Superior temporal gyrus (tissue), 1 donor: ENCODE data around the gene ZBP1.

Experiments used
- DNase-seq: peaks from one replicate; pipeline ENCODE4 v3.0.0-alpha.2; 2016; ENCODE audit errors: extremely low spot score

The ZBP1 gene

DNA sequence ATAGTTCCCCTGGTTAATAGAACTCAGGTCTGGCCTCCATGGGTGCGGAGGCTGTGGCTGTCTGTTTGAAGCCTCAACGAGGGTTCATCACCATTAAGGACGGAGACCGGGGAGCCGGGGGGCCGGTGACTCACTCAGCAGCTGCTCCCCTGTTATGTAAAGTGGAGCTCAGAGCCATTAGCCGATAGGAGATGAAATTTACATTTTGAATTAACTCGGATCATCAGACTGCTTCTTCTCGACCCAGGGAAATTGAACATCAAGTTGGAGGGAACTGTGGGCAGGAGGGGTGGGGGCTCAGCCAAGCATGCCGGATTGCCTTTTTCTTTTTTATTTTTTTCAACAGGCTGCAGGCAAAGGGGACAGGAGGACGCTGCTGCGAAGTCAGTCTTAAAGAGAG is 47.0 kb downstream of the ZBP1 start:
- no peak for DNase-seq

- DNase-seq = no peak
Measured at GRCh38 chr20:57571782-57572416, 48.3 kb downstream of the ZBP1 start.

DNA sequence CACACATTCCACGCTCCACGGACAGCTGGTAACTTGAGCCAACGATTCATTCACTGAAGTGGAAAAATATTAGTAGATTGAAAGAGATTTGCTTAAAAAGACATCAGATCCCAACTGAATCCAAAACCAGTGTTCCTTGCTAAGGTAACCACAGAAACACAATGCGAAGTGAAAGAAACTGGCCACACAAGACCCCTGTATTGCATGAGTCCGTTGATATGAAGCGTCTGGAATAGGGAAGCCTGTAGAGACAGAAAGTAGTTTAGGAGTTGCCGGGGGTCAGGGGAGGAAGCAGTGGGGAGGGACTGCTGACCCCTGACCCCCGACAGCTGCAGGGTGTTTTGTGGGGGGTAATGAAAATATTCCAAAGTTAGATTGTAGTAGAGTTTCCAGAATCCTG is 49.3 kb downstream of the ZBP1 start:
- DNase-seq = no peak

DNA sequence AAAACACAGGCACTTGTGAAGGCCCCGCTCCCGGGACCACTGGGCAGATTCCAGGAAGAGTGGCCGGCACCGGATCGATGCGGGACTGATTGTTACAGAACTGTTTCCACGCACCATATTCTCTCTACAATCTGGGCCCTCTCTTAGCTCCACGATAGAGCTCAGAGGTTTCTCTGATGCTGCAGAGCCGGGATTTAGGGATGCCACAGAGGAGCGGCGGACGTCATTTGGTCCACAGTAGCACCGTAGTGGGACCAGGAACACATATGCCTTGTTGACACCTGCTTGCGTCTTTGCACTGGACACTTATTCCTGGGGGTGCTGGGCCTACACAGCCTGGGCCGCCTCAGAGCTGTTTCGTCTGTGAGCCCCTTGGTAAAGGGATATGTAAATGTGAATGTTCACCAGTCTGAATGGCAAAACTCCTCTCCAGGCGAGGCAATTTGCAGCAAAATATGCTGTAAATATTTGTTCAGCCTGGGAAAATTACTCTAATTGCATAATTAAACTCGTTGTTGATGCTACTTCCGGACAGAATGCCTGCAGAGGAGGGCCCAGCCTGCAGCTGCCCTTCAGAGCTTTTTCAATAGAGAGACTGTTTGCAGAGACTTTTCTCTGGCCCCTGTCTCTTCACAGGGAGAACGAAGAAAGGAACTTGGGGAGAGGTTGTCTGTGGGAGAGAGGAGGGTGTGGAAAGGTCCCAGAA is 49.9 kb downstream of the ZBP1 start:
- peak; percentile 19 for DNase-seq

DNA sequence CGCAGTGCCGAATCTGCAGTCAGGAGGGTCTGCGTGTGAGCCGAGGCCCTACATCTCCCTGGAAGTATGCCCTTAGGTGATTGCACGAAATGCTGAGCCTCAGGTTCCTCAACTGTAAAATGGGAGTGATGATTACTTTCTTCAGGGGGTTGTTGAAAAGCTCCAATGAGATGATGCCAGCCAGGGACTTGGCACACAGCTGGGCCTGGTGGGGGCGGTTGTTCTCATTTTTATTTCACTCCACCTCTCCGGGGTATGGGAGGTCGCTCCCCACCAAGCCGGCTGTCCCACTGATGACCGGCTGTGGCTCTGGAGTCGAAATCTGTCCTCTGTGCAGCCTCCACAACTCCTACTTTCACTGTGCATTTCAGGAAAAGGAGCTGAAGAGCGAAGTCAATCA is 51.3 kb downstream of the ZBP1 start:
- DNase-seq = no peak

DNA sequence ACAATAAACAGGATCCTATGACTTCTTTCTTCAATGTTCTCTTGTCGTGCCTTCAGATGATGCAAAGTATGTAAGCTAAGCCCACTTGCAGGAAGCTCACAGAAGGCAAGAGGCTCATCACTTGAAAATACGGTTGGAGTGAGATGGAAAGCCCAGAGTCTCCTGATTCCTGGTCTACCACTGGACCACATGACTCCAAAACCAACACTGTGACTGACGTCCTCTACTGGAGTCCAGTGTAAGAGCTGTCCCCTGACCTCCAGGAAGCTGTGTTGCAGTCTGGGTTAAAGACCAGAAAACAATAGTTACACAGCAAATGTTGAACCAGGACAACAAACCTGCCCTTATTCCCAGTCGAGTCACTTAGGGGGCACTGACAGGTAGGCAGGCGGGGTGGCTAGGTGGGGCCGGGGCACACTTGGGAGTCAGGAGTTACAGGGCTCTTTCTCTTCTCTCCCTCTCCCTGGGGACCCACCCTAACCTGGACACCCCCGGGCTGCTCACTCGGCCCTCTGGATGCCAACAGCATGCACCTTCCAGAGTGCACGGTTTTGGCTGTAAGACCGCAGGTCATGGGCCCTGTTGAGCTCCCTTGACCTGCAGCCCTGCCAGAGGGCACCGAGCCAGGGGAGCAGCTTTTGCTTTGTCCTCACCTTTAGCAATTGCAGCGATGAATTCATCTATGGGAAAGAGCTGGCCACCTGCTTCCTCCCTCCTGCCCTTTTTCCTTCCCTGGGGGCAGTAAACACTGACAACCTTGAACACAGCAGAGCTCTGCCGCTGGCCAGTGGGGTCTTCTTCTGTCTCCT is 51.9 kb downstream of the ZBP1 start:
- DNase-seq = no peak

GRCh38 chr20:57567471-57568079 is 52.7 kb downstream of the ZBP1 start:
- DNase-seq = no peak

- DNase-seq = no peak
Measured at GRCh38 chr20:57566803-57567459, 53.3 kb downstream of the ZBP1 start.

- DNase-seq = no peak
Measured at GRCh38 chr20:57566399-57566798, 53.8 kb downstream of the ZBP1 start.

DNA sequence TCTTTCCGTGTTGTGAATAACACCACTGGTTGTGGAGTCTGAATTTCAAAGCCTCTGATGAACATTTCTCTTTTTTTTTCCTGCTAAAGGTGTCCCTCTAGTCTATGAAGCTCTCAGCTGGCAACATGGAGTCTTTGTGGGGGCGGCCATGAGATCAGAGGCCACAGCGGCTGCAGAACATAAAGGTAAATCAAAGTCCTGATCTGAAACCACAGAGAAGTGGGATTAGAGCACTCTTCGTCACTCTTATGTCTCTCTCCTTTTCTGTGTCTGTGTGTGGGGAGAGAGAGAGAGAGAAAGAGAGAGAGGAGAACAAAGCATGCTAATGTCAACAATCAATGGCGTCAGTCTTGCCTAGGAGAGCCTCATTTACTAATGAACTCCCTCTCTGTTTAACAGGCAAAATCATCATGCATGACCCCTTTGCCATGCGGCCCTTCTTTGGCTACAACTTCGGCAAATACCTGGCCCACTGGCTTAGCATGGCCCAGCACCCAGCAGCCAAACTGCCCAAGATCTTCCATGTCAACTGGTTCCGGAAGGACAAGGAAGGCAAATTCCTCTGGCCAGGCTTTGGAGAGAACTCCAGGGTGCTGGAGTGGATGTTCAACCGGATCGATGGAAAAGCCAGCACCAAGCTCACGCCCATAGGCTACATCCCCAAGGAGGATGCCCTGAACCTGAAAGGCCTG is 55.1 kb downstream of the ZBP1 start:
- DNase-seq = no peak

DNA sequence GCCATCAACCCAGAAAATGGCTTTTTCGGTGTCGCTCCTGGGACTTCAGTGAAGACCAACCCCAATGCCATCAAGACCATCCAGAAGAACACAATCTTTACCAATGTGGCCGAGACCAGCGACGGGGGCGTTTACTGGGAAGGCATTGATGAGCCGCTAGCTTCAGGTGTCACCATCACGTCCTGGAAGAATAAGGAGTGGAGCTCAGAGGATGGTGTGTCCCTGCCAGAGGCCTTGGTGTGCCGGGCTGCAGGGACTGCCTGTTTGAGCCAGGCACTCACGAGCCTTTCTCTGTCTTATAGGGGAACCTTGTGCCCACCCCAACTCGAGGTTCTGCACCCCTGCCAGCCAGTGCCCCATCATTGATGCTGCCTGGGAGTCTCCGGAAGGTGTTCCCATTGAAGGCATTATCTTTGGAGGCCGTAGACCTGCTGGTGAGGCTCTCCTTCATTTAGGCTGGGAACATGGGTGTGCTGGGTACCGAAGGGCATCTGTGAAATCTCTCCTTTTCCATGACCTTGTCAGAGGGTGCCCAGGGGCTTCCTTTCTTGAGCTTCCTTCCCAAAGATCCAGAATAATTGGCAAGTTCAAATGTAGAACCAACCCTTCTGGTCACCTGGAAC is 55.9 kb downstream of the ZBP1 start:
- no peak for DNase-seq

DNA sequence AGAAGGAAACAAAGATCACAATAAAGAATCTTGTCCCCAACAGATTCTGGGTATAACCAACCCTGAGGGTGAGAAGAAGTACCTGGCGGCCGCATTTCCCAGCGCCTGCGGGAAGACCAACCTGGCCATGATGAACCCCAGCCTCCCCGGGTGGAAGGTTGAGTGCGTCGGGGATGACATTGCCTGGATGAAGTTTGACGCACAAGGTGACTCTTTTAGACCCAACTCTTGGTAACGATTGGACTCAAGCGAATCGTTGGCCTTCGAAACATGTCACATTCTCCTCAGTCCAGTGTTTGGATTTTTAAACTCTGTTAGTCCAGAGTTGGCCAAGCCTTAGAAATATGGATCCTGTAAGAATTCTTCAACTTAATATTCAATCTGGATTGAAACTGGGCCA is 56.7 kb downstream of the ZBP1 start:
- no peak for DNase-seq

GRCh38 chr20:57562541-57563465 is 57.4 kb downstream of the ZBP1 start:
- DNase-seq = no peak

DNA sequence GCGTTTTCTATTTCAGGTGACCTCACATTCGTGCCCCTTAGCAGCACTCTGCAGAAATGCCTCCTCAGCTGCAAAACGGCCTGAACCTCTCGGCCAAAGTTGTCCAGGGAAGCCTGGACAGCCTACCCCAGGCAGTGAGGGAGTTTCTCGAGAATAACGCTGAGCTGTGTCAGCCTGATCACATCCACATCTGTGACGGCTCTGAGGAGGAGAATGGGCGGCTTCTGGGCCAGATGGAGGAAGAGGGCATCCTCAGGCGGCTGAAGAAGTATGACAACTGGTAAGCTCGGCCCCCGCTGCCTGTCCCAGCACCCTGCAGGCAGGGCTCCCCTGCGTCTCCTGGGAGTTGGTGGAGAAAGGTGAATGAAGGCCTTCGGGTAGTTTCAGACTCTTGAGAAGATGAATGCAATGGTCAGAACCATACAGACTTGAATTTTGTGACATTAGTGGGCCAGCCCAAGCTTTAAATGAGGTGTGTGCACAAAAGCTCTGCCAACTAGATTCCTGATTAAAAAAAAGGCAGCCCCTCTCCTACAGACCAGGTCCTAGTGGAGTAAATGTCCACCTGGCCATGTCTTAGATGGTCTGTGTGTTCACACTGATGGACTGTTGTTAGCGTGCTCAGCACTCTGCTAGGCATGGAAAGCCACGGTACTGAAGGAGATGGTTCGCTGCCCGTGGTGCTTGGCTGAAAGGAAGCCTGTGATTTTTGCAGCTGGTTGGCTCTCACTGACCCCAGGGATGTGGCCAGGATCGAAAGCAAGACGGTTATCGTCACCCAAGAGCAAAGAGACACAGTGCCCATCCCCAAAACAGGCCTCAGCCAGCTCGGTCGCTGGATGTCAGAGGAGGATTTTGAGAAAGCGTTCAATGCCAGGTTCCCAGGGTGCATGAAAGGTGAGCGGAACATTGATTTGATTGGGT is 58.6 kb downstream of the ZBP1 start:
- DNase-seq = no peak

DNA sequence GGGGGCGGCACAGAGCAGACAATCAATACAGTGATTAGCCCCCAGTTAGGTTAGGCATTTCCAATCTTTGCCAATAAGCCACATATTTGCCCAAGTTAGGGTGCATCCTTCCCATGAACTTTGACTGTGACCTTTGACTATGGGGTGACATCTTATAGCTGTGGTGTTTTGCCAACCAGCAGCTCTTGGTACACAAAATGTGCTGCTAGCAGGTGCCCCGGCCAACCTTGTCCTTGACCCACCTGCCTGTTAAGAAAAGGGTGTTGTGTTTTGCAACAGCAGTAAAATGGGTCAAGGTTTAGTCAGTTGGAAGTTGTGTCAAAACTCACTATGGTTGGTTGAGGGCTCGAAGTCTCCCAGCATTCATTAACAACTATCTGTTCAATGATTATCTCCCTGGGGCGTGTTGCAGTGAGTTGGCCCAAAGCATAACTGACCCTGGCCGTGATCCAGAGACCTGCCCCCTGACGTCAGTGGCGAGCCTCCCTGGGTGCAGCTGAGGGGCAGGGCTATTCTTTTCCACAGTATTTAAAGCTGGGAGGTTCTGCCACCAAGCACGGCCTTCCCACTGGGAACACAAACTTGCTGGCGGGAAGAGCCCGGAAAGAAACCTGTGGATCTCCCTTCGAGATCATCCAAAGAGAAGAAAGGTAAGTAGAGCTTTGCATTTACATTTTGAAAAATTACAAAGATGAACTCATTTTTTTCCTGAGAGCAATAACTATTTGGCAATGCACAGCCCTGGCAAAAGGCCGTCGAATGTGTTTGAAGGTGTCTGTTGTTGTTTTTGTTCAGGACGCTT is 59.5 kb downstream of the ZBP1 start, which contains the start of gene PCK1:
Gene PCK1 (plus strand): TSS at position 557 of the 802 bp plus-strand sequence. CDS start 302 bp downstream, outside the sequence.
- no peak for DNase-seq

DNA sequence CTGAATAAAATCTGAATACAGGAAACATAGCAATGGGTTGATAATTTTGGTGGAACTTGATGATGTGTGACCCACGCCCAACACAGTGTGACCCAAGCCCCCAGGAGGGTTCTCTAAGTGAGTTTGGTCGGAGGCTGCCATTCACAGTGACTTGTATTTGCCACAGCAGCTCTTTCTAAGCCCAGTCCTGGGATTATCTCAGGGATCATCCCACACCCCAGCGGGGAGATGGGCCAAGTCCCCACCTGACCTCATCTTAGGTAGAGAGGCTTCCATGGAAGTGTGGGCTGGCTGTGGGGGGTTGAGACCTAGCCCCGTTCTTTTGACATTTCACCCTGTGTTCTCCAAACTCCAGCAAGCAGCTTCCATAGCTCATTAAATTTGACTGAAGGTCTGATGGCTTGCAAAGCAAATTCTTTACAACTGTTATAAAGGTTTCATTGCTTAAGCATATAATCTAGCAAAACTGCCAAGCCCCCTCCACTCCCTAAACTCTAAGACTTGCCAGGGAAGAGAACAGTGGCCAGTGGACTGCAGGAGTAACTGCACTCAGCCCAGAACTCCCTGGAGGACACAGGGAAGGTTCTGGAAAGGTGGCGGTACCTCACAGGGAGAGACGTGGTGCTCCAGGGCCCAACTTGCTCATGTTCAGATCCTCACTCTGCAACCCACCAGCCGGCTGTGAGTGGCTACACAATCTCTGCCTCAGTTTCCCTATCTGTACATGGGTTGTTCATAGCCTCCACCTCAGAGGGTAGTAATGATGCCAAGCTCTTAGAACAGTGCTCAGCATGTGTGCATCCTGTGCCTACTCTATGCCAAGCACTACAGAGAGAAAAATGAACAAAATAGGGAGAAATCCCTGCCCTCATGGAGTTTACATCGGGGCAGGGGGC is 60.3 kb downstream of the ZBP1 start:
- no peak for DNase-seq

DNA sequence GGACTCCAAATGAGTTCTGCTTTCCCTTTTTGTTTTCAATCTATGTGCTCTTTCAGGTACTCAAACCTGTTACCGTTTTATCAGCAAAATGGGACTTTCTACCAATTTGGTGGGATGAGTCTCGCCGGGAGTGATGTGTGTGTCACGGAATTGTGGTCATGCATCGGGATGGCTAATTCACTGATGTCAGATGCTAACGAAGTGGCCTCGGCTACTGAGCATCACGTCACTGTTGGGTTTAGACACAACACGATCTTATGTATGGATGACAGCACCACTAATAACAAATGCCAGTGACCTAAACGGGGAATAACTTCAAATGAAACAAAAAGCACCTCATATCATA is 61.0 kb downstream of the ZBP1 start:
- no peak for DNase-seq
